Left cardiac atrium (tissue), 4 donors: ENCODE data around the gene SYNGR1. TPM values are rescaled to one million over a fixed set of nuclear protein-coding genes. Genes with fewer than 3 reads are reported as not detected.

Experiments
- ATAC-seq, 2 donors: fragments of 200-7000 bp; cut with Tn5 transposase; one replicate each; pipeline ENCODE4 v1.9.1; 2020; ENCODE audit warnings: mild to moderate bottlenecking in 2 of 2, moderate library complexity in 2 of 2
- DNase-seq: peaks from one replicate; pipeline ENCODE4 v3.0.0-alpha.2; 2020
- intact Hi-C, 2 donors: fragments of 100-400 bp; cut with DNase I; formaldehyde crosslinking; loops; one replicate each; pipeline versions ENCODE4 v1.14.1 to v1.15.1; 2022 to 2023
- total RNA-seq, 2 donors: library from RNA; stranded (reverse); fragmentation: NEBNext Ultra II Directional; extraction: Animal tissue kit (Norgen Biotek cat#: 25700); gene quantifications; one replicate each; pipeline ENCODE4 v1.2.1, GENCODE V29; 2021
- donor health status: DM: no; HTN: yes; CAD: no.
- donor health status: DM: no; HTN: yes; CAD: no; lungs with severe emphysema.
- donor health status: DM: yes; HTN: yes; CAD: no.
- donor health status: Dilated cardiomyopathy.

SYNGR1 gene
- total RNA-seq, 2 donors from 2014 or later: 48.3 to 60.8 TPM

- ATAC-seq (no peak), DNase-seq (no peak)
- intact Hi-C loops: no loop called here
Measured at GRCh38 chr22:39361496-39361895, 11.7 kb downstream of the SYNGR1 start.

GRCh38 chr22:39362271-39362670 is 12.5 kb downstream of the SYNGR1 start:
- intact Hi-C loops: no loop called here
- DNase-seq (no peak), ATAC-seq (no peak)

GRCh38 chr22:39362932-39363331 is 13.1 kb downstream of the SYNGR1 start:
- intact Hi-C loops: no loop called here
- DNase-seq (no peak), ATAC-seq (no peak)

- ATAC-seq (peak in 1 of 2 donors; percentile 22), DNase-seq (no peak)
- intact Hi-C loops: no loop called here
Measured at GRCh38 chr22:39363751-39364515, 14.1 kb downstream of the SYNGR1 start.

- no peak for DNase-seq
- no peak for ATAC-seq
- intact Hi-C loops: no loop called here
Measured at GRCh38 chr22:39364714-39365491, 15.1 kb downstream of the SYNGR1 start.

- no peak for DNase-seq
- intact Hi-C loops: no loop called here
- no peak for ATAC-seq
Measured at GRCh38 chr22:39365492-39365780, 15.6 kb downstream of the SYNGR1 start.

- ATAC-seq: no peak
- DNase-seq: no peak
- intact Hi-C loops: no loop called here
Measured at GRCh38 chr22:39367035-39367434, 17.2 kb downstream of the SYNGR1 start.

GRCh38 chr22:39368461-39368911 is 18.7 kb downstream of the SYNGR1 start:
- ATAC-seq (peak in 1 of 2 donors; percentile 21), DNase-seq (no peak)
- intact Hi-C loops: no loop called here

GRCh38 chr22:39369186-39369585 is 19.4 kb downstream of the SYNGR1 start:
- intact Hi-C loops: no loop called here
- ATAC-seq (no peak), DNase-seq (no peak)

- DNase-seq: no peak
- intact Hi-C loops: no loop called here
- no peak for ATAC-seq
Measured at GRCh38 chr22:39369586-39369985, 19.8 kb downstream of the SYNGR1 start.

- ATAC-seq: no peak
- no peak for DNase-seq
- intact Hi-C loops: no loop called here
Measured at GRCh38 chr22:39371732-39372131, 21.9 kb downstream of the SYNGR1 start.

- intact Hi-C loops: no loop called here
- DNase-seq: no peak
- no peak for ATAC-seq
Measured at GRCh38 chr22:39374191-39374590, 24.4 kb downstream of the SYNGR1 start.

- intact Hi-C loops: no loop called here
- DNase-seq (no peak), ATAC-seq (no peak)
Measured at GRCh38 chr22:39374801-39375200, 25.0 kb downstream of the SYNGR1 start.

- DNase-seq: no peak
- intact Hi-C loops: no loop called here
- ATAC-seq: no peak
Measured at GRCh38 chr22:39375646-39376045, 25.9 kb downstream of the SYNGR1 start.

GRCh38 chr22:39379756-39380730 is 30.3 kb downstream of the SYNGR1 start:
- no peak for DNase-seq
- no peak for ATAC-seq
- intact Hi-C loops: no loop called here

GRCh38 chr22:39381009-39381755 is 31.4 kb downstream of the SYNGR1 start:
- no peak for ATAC-seq
- DNase-seq: no peak
- intact Hi-C loops: no loop called here

GRCh38 chr22:39381930-39382329 is 32.1 kb downstream of the SYNGR1 start:
- intact Hi-C loops: no loop called here
- ATAC-seq: no peak
- DNase-seq: no peak

- intact Hi-C loops: no loop called here
- DNase-seq (no peak), ATAC-seq (no peak)
Measured at GRCh38 chr22:39382410-39382809, 32.6 kb downstream of the SYNGR1 start.
